ENCODE measurements around the gene LBP. TPM values are rescaled to one million over a fixed set of nuclear protein-coding genes. Genes with fewer than 3 reads are reported as not detected.
"Not testable (repeated sequence)": the region's sequence is repeated elsewhere in the genome, so short reads cannot be mapped to it uniquely, and the experiment has no call there.

LBP gene
- total and polyA plus RNA-seq, 10 donors = 0.09 to 0.13 (median 0.11) TPM; not detected in 7

GRCh38 chr20:38395165-38395564 is 48.9 kb downstream of the LBP start:
- H3K27ac ChIP-seq = peak overlapping the region in 1 of 8 donors; percentile 20
- H3K4me1 ChIP-seq = no peaks in the 10 kb centered on the region
- intact Hi-C loops (cut with DNase I; ENCODE audit: low total_unique reads) = no loop called here
- TF ChIP-seq CTCF (IDR thresholded peaks at IDR 0.05 in 8 of 11, conservative IDR thresholded peaks at IDR 0.05 in 3 of 11) (no peak), POLR2A (IDR thresholded peaks at IDR 0.05) (no peak), POLR2AphosphoS5 (IDR thresholded peaks at IDR 0.05) (no peak)
- H3K36me3 ChIP-seq = no peaks in the 10 kb centered on the region
- no peak overlapping the region for H3K4me3 ChIP-seq
- no peaks in the 10 kb centered on the region for H3K27me3 ChIP-seq (replicated peaks in 1 of 7)
- WGBS, 5 donors = 38 to 100% (median 72%) methylated on average over 2 of the region's 2 CpGs
- no peak for DNase-seq
- peaks cover 0 to 6% (median 0%) of the 10 kb centered on the region in 8 donors for H3K9me3 ChIP-seq

GRCh38 chr20:38395751-38396395 is 49.6 kb downstream of the LBP start:
- H3K4me1 ChIP-seq; DNase-seq; H3K27me3 ChIP-seq (replicated peaks in 1 of 7); intact Hi-C loops (cut with DNase I; ENCODE audit: low total_unique reads); H3K9me3 ChIP-seq; H3K36me3 ChIP-seq; H3K4me3 ChIP-seq: not testable (repeated sequence)
- WGBS, 5 donors = 22 to 59% (median 35%) methylated on average over 2 of the region's 2 CpGs
- H3K27ac ChIP-seq = peak overlapping the region in 1 of 8 donors; percentile 20

GRCh38 chr20:38402089-38402488 is 55.8 kb downstream of the LBP start:
- no peak overlapping the region for H3K27ac ChIP-seq
- 88 to 97% (median 95%) methylated on average over 5 of the region's 5 CpGs for WGBS, 5 donors
- no peaks in the 10 kb centered on the region for H3K27me3 ChIP-seq (replicated peaks in 1 of 7)
- intact Hi-C loops (cut with DNase I; ENCODE audit: low total_unique reads) = loop anchor here (10.0 kb wide), 1 partner anchor 167 kb away; no protein-coding TSS in a partner anchor
- TF ChIP-seq POLR2A (IDR thresholded peaks at IDR 0.05) (no peak), CTCF (IDR thresholded peaks at IDR 0.05 in 8 of 11, conservative IDR thresholded peaks at IDR 0.05 in 3 of 11) (no peak), POLR2AphosphoS5 (IDR thresholded peaks at IDR 0.05) (no peak)
- H3K4me1 ChIP-seq = no peaks in the 10 kb centered on the region
- DNase-seq = no peak
- peaks cover 0 to under 1% (median 0%) of the 10 kb centered on the region in 8 donors for H3K9me3 ChIP-seq
- no peaks in the 10 kb centered on the region for H3K36me3 ChIP-seq
- H3K4me3 ChIP-seq = no peak overlapping the region

GRCh38 chr20:38402816-38403215 is 56.5 kb downstream of the LBP start:
- Histone ChIP-seq H3K27ac (no peak overlapping the region), H3K36me3 (no peaks in the 10 kb centered on the region), H3K27me3 (replicated peaks in 1 of 7) (no peaks in the 10 kb centered on the region), H3K4me3 (no peak overlapping the region), H3K9me3 (peaks cover 0 to 6% (median 0%) of the 10 kb centered on the region in 8 donors), H3K4me1 (no peaks in the 10 kb centered on the region)
- no peak for DNase-seq
- no peak for TF ChIP-seq POLR2AphosphoS5 (IDR thresholded peaks at IDR 0.05)
- no peak for TF ChIP-seq CTCF (IDR thresholded peaks at IDR 0.05 in 8 of 11, conservative IDR thresholded peaks at IDR 0.05 in 3 of 11)
- no peak for TF ChIP-seq POLR2A (IDR thresholded peaks at IDR 0.05)
- intact Hi-C loops (cut with DNase I; ENCODE audit: low total_unique reads) = loop anchor here (10.0 kb wide), 1 partner anchor 168 kb away; no protein-coding TSS in a partner anchor
- WGBS, 5 donors = 85 to 91% (median 90%) methylated on average over 8 of the region's 8 CpGs

Data from spleen (tissue), 11 donors.